NCI-H345 treated with DMSO at 0.1 percent for 48 hours (cell line): ENCODE results near the gene TP73.

Experiments
- DNase-seq: peaks from one replicate; lab custom pipeline; 2025; ENCODE audit not compliant: unreplicated experiment; lab: John Stamatoyannopoulos, UW

Gene TP73

GRCh38 chr1:3651930-3652547 lies at the start of gene TP73:
Gene TP73, plus strand, starts transcription at chr1:3652516. Its CDS starts 29,850 bp downstream, at chr1:3682366.
- peak; percentile 42 for DNase-seq

GRCh38 chr1:3603156-3603555 lies 49.2 kb upstream of the TP73 start:
- no peak for DNase-seq

- DNase-seq: no peak
Measured at GRCh38 chr1:3603571-3604467, 48.5 kb upstream of the TP73 start.

- DNase-seq: no peak
Measured at GRCh38 chr1:3604468-3604974, 47.8 kb upstream of the TP73 start.

GRCh38 chr1:3604997-3605823 lies 47.1 kb upstream of the TP73 start:
- no peak for DNase-seq

GRCh38 chr1:3606779-3607702 lies 45.3 kb upstream of the TP73 start:
- DNase-seq: no peak

- DNase-seq: no peak
Measured at GRCh38 chr1:3607703-3608065, 44.6 kb upstream of the TP73 start.

- DNase-seq: no peak
Measured at GRCh38 chr1:3608154-3608553, 44.2 kb upstream of the TP73 start.

- no peak for DNase-seq
Measured at GRCh38 chr1:3609016-3609768, 43.1 kb upstream of the TP73 start.

GRCh38 chr1:3609769-3610526 lies 42.4 kb upstream of the TP73 start:
- DNase-seq: no peak

- DNase-seq: no peak
Measured at GRCh38 chr1:3610527-3611169, 41.7 kb upstream of the TP73 start.

GRCh38 chr1:3611170-3612019 lies 40.9 kb upstream of the TP73 start, which contains the start of gene MEGF6:
Gene MEGF6, minus strand, starts transcription at chr1:3611508. Its CDS starts 240 bp downstream, at chr1:3611268.
- peak; percentile 17 for DNase-seq

GRCh38 chr1:3612123-3612522 lies 40.2 kb upstream of the TP73 start:
- no peak for DNase-seq

- DNase-seq: no peak
Measured at GRCh38 chr1:3614755-3615742, 37.3 kb upstream of the TP73 start.

- DNase-seq: no peak
Measured at GRCh38 chr1:3616861-3617260, 35.5 kb upstream of the TP73 start.

GRCh38 chr1:3617806-3618345 lies 34.4 kb upstream of the TP73 start:
- no peak for DNase-seq
